GM18520 (cell line): Measurements from ENCODE around the gene PSMG1.

Experiments
- ATAC-seq: cut with Tn5 transposase; IDR thresholded peaks from one replicate; pipeline ENCODE4 v1.9.1; 2021; ENCODE audit not compliant: unreplicated experiment

The PSMG1 gene

GRCh38 chr21:39189857-39190604, 6.8 kb upstream of the PSMG1 start:
- ATAC-seq, result no peak

GRCh38 chr21:39188521-39189139, 5.4 kb upstream of the PSMG1 start:
- ATAC-seq, result no peak

GRCh38 chr21:39187141-39187540, 3.9 kb upstream of the PSMG1 start:
- ATAC-seq, result no peak

- no peak for ATAC-seq
Observed at GRCh38 chr21:39186676-39187075, 3.4 kb upstream of the PSMG1 start.

GRCh38 chr21:39185157-39185556, 1.9 kb upstream of the PSMG1 start:
- no peak for ATAC-seq

- ATAC-seq, result no peak
Observed at GRCh38 chr21:39184050-39184980, 1.1 kb upstream of the PSMG1 start.

GRCh38 chr21:39182484-39183271, 573 bp downstream of the PSMG1 start:
- ATAC-seq, result no peak

- ATAC-seq, result no peak
Observed at GRCh38 chr21:39182016-39182415, 1.2 kb downstream of the PSMG1 start.

- no peak for ATAC-seq
Observed at GRCh38 chr21:39181205-39181818, 1.9 kb downstream of the PSMG1 start.

GRCh38 chr21:39180429-39181019, 2.7 kb downstream of the PSMG1 start:
- ATAC-seq, result no peak

GRCh38 chr21:39178421-39178820, 4.8 kb downstream of the PSMG1 start:
- no peak for ATAC-seq

- ATAC-seq, result no peak
Observed at GRCh38 chr21:39176271-39176709, 7.0 kb downstream of the PSMG1 start.

GRCh38 chr21:39175665-39176064, 7.6 kb downstream of the PSMG1 start:
- ATAC-seq, result no peak

GRCh38 chr21:39175154-39175553, 8.1 kb downstream of the PSMG1 start:
- no peak for ATAC-seq

GRCh38 chr21:39173716-39174680, 9.3 kb downstream of the PSMG1 start:
- no peak for ATAC-seq

- no peak for ATAC-seq
Observed at GRCh38 chr21:39169906-39170305, 13.3 kb downstream of the PSMG1 start.

- no peak for ATAC-seq
Observed at GRCh38 chr21:39168800-39169199, 14.5 kb downstream of the PSMG1 start.

- ATAC-seq, result no peak
Observed at GRCh38 chr21:39164523-39164922, 18.7 kb downstream of the PSMG1 start.

- no peak for ATAC-seq
Observed at GRCh38 chr21:39161064-39161463, 22.2 kb downstream of the PSMG1 start.
